Suprapubic skin (tissue), 4 donors: ENCODE data around the gene P2RX2.

ENCODE experiments used
- CTCF ChIP-seq, 2 donors: fragments of 200-600 bp in 1 of 2; fragments of 450-650 bp in 1 of 2; sonication (generic) in 1 of 2; IDR thresholded peaks; one replicate each; pipeline ENCODE4 v1.5.1; 2016 to 2019; ENCODE audit warnings: antibody characterized with exemption in 2 of 2, mild to moderate bottlenecking in 1 of 2, moderate library complexity in 1 of 2
- EP300 ChIP-seq: sonication (generic); formaldehyde crosslinking; IDR thresholded peaks from one replicate; pipeline ENCODE4 v1.6.1; 2017; ENCODE audit warnings: antibody characterized with exemption
- POLR2A ChIP-seq, 2 donors: fragments of 450-650 bp; IDR thresholded peaks; one replicate each; pipeline ENCODE4 v1.6.1; 2017; ENCODE audit warnings: antibody characterized with exemption in 2 of 2, mild to moderate bottlenecking in 2 of 2, moderate library complexity in 2 of 2
- POLR2AphosphoS5 ChIP-seq, 3 donors: sonication (generic); formaldehyde crosslinking; IDR thresholded peaks; one replicate each; pipeline ENCODE4 v1.6.1; 2017; ENCODE audit warnings: antibody characterized with exemption in 3 of 3

- TF ChIP-seq CTCF (IDR thresholded peaks at IDR 0.05) (no peak), POLR2AphosphoS5 (IDR thresholded peaks at IDR 0.05) (no peak), POLR2A (IDR thresholded peaks at IDR 0.05) (no peak), EP300 (no peak)
Observed at GRCh38 chr12:132669166-132669879, 50.7 kb downstream of the P2RX2 start.
